NCI-H1417 treated with DMSO at 0.1 percent for 48 hours (cell line): ENCODE results near the gene LRRFIP2.

ENCODE experiments used
- DNase-seq: peaks from one replicate; lab custom pipeline; 2025; lab: John Stamatoyannopoulos, UW

The LRRFIP2 gene

DNA sequence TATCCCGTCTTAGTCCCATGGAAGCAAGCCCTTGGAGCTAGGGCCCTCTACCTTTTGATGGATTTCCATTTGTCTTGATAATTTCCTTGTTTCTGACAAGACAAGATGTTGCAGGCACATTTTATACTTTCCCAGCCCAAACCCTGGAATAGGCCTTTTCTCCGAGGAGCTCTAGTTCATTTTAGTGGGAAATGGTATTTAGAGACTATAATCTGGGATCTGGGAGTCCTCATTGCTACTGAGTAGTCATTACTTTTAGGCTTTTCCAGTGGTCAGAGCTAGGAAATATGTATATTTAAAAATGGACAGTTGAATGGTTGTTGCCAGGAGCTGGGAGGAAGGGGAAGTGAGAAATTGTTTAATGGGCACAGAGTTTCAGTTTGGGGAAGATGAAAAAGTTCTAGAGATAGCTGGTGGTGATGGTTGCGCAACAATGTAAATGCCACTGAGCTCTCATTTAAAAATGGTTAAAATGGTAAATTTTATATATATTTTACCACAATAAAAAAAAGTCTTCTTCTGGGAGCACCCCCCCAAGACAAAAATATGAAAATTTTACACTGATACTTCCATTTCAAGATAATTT, 149.5 kb downstream of the LRRFIP2 start:
- no peak for DNase-seq

DNA sequence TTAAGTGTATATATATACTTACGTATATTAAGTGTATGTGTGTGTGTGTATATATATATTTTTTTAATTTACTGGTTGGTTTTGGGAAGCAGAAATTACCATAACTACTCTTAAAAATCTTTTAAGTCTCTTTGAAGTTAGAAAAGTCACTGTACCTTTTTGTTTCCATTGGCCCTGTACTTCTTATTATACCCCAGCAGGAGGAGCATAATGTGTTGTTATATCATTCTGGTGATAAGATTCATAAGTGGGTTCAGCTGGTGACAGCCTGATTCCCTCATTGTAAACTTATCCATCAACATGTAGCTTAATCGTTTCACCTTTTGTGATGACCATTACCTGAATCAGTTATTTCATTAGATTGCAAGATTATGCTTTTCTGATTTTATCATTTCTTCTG, 150.3 kb downstream of the LRRFIP2 start:
- no peak for DNase-seq

DNA sequence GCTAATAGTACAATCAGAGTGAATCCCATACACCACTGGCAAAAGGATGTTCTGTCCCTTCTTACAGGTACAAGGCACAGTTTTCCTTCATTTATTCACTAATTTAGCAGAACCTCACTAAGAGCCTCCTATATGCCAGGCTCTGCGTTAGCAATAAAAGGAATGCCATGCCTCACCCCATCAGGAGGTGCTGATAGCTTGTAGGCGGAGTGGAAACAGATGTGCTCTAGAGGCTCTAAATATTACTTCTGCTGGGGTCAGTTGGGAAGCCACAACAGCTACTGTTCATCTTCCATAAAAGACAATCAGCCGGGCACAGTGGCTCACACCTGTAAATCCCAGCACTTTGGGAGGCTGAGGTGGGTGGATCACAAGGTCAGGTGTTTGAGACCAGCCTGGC, 156.7 kb downstream of the LRRFIP2 start:
- DNase-seq, result no peak

DNA sequence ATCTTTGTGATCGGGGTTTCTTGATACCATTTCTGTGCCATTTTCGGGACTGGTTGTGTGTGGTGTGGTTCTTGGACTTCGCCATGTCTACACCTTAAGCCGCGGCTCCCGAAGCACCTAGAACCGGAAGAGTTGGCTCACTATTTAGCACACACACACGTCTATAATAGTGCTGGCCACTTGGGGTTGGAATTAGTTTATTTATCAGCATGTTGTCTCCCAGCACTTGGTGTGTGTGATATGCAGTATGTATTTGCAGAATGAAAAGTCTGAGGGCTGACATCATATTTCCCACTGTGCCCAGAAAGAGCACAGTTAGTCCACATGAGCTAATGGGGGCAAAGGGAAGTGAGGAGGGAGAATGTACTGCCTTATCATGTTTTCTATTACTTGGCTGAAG, 157.5 kb downstream of the LRRFIP2 start:
- no peak for DNase-seq

DNA sequence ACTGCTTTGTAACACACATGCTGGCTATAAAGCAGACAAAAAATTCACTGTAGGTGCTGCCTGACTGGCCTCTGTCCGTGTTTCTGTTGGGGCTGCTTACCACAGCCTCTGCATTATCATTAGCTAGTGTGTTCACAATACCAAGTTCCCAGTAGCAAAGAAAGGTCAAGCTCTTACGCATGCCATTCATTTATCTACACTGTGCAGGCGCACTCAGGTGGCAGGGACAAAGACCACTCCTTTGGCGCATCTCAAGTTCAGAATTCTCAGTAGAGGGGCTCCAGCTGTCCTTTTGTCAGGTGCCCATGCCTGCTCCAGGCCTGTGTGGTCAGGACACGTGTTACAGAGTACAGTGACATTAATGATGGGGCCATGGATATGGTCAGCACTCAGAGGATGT, 158.7 kb downstream of the LRRFIP2 start:
- no peak for DNase-seq

DNA sequence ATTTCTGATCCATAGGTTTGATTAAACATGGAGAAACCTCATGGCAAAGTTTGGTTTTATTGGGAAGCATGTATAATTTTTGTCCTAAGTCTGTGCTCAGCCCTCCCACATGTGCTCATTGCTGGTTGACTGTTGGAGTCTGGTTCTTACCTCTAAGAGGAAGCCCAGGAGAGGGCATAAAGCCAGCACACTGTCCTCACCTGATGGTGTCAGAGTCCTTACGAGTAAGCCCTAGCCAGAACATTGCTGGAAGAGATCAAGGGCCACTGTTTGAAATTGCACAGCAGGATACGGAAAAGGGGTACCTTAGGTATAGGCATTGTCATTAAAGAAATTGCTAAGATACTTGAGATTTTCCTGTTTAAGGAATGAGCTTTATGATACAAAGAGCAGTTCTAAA, 159.8 kb downstream of the LRRFIP2 start:
- no peak for DNase-seq
